HG03442 (cell line): Measurements from ENCODE around the gene TSPAN11.
"Not testable (repeated sequence)": the region's sequence is repeated elsewhere in the genome, so short reads cannot be mapped to it uniquely, and the experiment has no call there.

ENCODE experiments used
- ATAC-seq: cut with Tn5 transposase; IDR thresholded peaks from one replicate; pipeline ENCODE4 v1.9.1; 2021; ENCODE audit warnings: mild to moderate bottlenecking, moderate library complexity; ENCODE audit not compliant: unreplicated experiment

Gene TSPAN11

GRCh38 chr12:31017535-31017934 lies 91.0 kb downstream of the TSPAN11 start:
- ATAC-seq = no peak

GRCh38 chr12:31018106-31018789 lies 91.7 kb downstream of the TSPAN11 start:
- ATAC-seq = no peak

- no peak for ATAC-seq
These were observed 92.4 kb downstream of the TSPAN11 start for GRCh38 chr12:31018790-31019505.

- ATAC-seq = no peak
These were observed 93.0 kb downstream of the TSPAN11 start for GRCh38 chr12:31019561-31019960.

- ATAC-seq = no peak
These were observed 93.4 kb downstream of the TSPAN11 start for GRCh38 chr12:31019976-31020375.

GRCh38 chr12:31020385-31021166 lies 94.0 kb downstream of the TSPAN11 start:
- ATAC-seq = no peak

- no peak for ATAC-seq
These were observed 94.6 kb downstream of the TSPAN11 start for GRCh38 chr12:31021181-31021580.

GRCh38 chr12:31021809-31022494 lies 95.4 kb downstream of the TSPAN11 start:
- no peak for ATAC-seq

- ATAC-seq = no peak
These were observed 96.8 kb downstream of the TSPAN11 start for GRCh38 chr12:31023271-31023724.

GRCh38 chr12:31026202-31026601 lies 99.7 kb downstream of the TSPAN11 start:
- no peak for ATAC-seq

GRCh38 chr12:31027006-31027405 lies 100.5 kb downstream of the TSPAN11 start:
- ATAC-seq = not testable (repeated sequence)

- no peak for ATAC-seq
These were observed 102.9 kb downstream of the TSPAN11 start for GRCh38 chr12:31029468-31029867.

- ATAC-seq = no peak
These were observed 103.5 kb downstream of the TSPAN11 start for GRCh38 chr12:31029916-31030562.

GRCh38 chr12:31031951-31032335 lies 105.4 kb downstream of the TSPAN11 start:
- no peak for ATAC-seq

GRCh38 chr12:31033146-31033545 lies 106.6 kb downstream of the TSPAN11 start:
- no peak for ATAC-seq

GRCh38 chr12:31033681-31034080 lies 107.1 kb downstream of the TSPAN11 start:
- ATAC-seq = no peak

- ATAC-seq = no peak
These were observed 107.8 kb downstream of the TSPAN11 start for GRCh38 chr12:31034372-31034771.

- no peak for ATAC-seq
These were observed 108.7 kb downstream of the TSPAN11 start for GRCh38 chr12:31035226-31035625.

GRCh38 chr12:31035967-31036665 lies 109.6 kb downstream of the TSPAN11 start:
- ATAC-seq = no peak

- no peak for ATAC-seq
These were observed 110.5 kb downstream of the TSPAN11 start for GRCh38 chr12:31037028-31037427.
